ENCODE measurements around the gene GDF7.

GDF7 gene

DNA sequence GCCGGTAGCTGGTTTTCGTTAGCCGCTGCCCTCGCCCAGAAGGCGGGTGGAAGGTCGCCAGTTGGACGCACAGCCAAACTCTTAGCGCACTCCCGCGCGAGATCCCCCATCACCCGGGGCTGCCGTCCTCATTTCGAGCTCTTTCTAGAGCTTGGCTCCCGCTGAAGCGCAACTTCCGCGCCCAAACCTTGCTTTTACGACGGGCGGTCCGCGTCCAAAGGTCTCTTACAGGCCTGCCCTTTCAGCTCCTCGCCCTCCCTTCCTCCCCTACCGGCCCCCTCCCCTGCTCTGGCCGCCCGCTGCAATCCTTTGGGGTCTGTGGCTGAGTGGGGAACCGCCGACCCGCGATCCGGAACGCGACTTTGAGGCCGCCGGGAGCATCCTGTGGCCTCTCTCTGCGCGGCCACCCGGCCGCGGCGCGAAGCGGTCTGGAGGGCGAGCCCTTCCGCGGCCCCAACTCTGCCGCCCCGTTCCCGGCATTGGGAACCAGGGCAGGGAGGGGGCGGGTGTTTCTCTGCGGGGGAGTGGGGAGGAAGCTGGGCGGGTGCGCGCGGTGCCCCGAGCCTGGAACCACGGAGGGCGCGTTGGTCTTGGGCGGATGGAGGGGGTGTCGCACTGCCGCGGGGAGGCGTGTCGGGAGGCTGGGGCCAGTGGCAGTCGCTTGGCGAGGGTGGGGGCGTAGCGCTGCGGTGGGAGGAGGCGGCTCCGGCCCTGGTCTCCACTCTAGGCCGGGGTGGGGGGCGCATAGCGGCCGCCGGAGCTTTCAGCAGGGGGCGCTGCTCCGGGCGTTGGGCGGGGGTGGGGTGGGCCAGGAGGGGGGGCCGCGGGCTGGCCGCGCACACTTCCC is at the start of gene GDF7:
Gene GDF7 (plus strand): TSS at position 841 of the 847 bp plus-strand sequence. CDS start 96 bp downstream, outside the sequence.
- Histone ChIP-seq H3K9ac (no peak within 1 kb of the TSS), H3K4me3 (ENCODE audit: low read depth, low read length) (peak within 1 kb of the TSS; percentile 31), H2AFZ (peak within 1 kb of the TSS; percentile 83), H3K79me2 (no peaks in the 10 kb centered on the region), H3K27ac (no peak within 1 kb of the TSS), H3K9me3 (ENCODE audit: control insufficient read depth, low read length) (no peaks in the 10 kb centered on the region), H3K36me3 (ENCODE audit: control insufficient read depth, insufficient read depth, low read length) (no peaks in the 10 kb centered on the region), H3K4me2 (ENCODE audit: low read length) (peak within 1 kb of the TSS; percentile 53), H3K4me1 (peaks cover 3% of the 10 kb centered on the region), H3K27me3 (ENCODE audit: control insufficient read depth, insufficient read depth, low read length) (peaks cover 9% of the 10 kb centered on the region)
- TF ChIP-seq CTCF (IDR thresholded peaks at IDR 0.05), result no peak

- Histone ChIP-seq H3K36me3 (ENCODE audit: control insufficient read depth, insufficient read depth, low read length) (no peaks in the 10 kb centered on the region), H3K4me2 (ENCODE audit: low read length) (peak overlapping the region; percentile 0), H3K4me3 (ENCODE audit: low read depth, low read length) (no peak overlapping the region), H3K4me1 (peaks cover 9% of the 10 kb centered on the region), H3K79me2 (no peaks in the 10 kb centered on the region), H3K27me3 (ENCODE audit: control insufficient read depth, insufficient read depth, low read length) (no peaks in the 10 kb centered on the region), H3K9ac (no peak overlapping the region), H3K27ac (peak overlapping the region; percentile 58), H3K9me3 (ENCODE audit: control insufficient read depth, low read length) (no peaks in the 10 kb centered on the region), H2AFZ (peak overlapping the region; percentile 64)
- peak; percentile 40 for TF ChIP-seq CTCF (IDR thresholded peaks at IDR 0.05)
Observed at GRCh38 chr2:20617892-20618467, 49.0 kb upstream of the GDF7 start.

DNA sequence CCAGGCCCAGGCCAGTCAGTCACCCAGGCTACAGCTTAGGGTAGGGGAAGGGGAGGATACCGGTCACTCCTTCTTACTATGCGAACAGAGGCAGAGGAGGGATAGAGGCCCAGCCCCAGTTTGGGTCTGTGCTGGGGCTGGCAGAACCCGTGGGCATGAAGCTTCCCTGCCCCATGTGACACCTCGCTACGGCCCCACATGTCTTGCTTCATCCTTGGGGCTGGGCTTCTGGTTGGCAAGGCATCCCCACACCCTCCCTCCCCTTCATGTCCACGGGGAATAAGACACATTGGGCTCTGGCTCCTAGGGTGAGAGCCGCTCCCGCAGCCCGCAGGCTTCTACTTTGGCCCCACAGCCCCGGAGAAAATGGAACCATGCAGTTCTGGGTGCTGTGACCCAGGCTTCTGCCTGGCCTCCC is 48.5 kb upstream of the GDF7 start:
- H3K79me2 ChIP-seq, result no peaks in the 10 kb centered on the region
- H3K9ac ChIP-seq, result no peak overlapping the region
- H3K4me1 ChIP-seq, result peaks cover 9% of the 10 kb centered on the region
- TF ChIP-seq CTCF (IDR thresholded peaks at IDR 0.05), result no peak
- no peaks in the 10 kb centered on the region for H3K9me3 ChIP-seq (ENCODE audit: control insufficient read depth, low read length)
- H3K27ac ChIP-seq, result peak overlapping the region; percentile 58
- no peak overlapping the region for H3K4me3 ChIP-seq (ENCODE audit: low read depth, low read length)
- no peaks in the 10 kb centered on the region for H3K36me3 ChIP-seq (ENCODE audit: control insufficient read depth, insufficient read depth, low read length)
- H3K27me3 ChIP-seq (ENCODE audit: control insufficient read depth, insufficient read depth, low read length), result no peaks in the 10 kb centered on the region
- no peak overlapping the region for H3K4me2 ChIP-seq (ENCODE audit: low read length)
- H2AFZ ChIP-seq, result peak overlapping the region; percentile 64

DNA sequence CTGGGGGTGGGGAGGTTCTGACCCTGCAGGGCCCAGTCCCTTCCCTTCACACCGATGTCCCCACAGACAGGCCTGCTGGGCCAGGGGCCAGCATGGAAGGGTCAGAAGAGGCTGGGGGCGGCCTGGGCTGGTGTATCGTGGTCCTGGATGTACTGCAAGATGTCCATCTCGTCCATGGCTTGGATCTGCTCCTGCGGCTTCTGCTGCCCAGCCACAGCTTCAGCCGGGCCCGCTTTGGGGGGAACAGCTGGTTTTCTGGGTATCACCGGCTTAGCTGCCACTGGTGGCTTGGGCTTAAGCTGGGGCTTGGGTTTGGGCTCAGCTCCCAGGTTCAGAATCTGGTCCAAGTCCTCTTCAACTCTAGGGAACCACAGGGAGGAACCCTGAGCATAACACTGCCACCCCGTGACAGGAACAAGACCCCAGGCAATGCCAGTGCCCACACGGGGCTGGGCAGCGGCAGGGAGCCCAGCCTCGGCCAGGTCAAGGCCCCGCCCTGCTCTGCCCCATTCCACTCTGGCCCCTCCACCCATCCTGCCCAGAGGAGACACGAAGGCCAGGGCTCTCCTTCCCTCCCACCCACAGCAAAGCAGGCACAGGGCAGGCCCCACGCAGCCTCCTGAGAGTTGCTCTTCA is 47.9 kb upstream of the GDF7 start:
- Histone ChIP-seq H3K27me3 (ENCODE audit: control insufficient read depth, insufficient read depth, low read length) (no peaks in the 10 kb centered on the region), H3K36me3 (ENCODE audit: control insufficient read depth, insufficient read depth, low read length) (no peaks in the 10 kb centered on the region), H3K9me3 (ENCODE audit: control insufficient read depth, low read length) (no peaks in the 10 kb centered on the region), H3K4me2 (ENCODE audit: low read length) (no peak overlapping the region), H3K9ac (no peak overlapping the region), H3K4me3 (ENCODE audit: low read depth, low read length) (no peak overlapping the region), H3K4me1 (peaks cover 9% of the 10 kb centered on the region), H2AFZ (no peak overlapping the region), H3K79me2 (no peaks in the 10 kb centered on the region), H3K27ac (peak overlapping the region; percentile 58)
- TF ChIP-seq CTCF (IDR thresholded peaks at IDR 0.05), result no peak

All from parathyroid adenoma (tissue), 2 donors.